ENCODE results near the gene EPS8L3.

- TF ChIP-seq POLR2A (IDR thresholded peaks at IDR 0.05) (no peak), CTCF (IDR thresholded peaks at IDR 0.05) (no peak)
These were observed 2.3 kb downstream of the EPS8L3 start for GRCh38 chr1:109761227-109762038.

Measured in sigmoid colon (tissue), 3 donors.